ENCODE data around the gene P2RY14.

Gene P2RY14

GRCh38 chr3:151259664-151260063, 18.7 kb downstream of the P2RY14 start:
- ChIA-PET POLR2A (no interaction called here), CTCF (no interaction called here)
- Histone ChIP-seq H3K9me3 (ENCODE audit: control insufficient read depth, insufficient read depth, low read depth, low read length) (no peaks in the 10 kb centered on the region), H3K36me3 (ENCODE audit: control insufficient read depth in 2 of 2, insufficient read depth in 1 of 2, low read length in 2 of 2) (no peaks in the 10 kb centered on the region), H3K4me3 (ENCODE audit: low read depth, low read length) (no peak overlapping the region), H3K27ac (ENCODE audit: extremely low read depth, low read depth, low read length) (no peak overlapping the region), H3K4me1 (ENCODE audit: control insufficient read depth, insufficient read depth, low read length) (no peaks in the 10 kb centered on the region)
- TF ChIP-seq ZNF112 (tag by site-specific recombination; IDR thresholded peaks at IDR 0.05): no peak
- TF ChIP-seq ZNF354C (tag by site-specific recombination; IDR thresholded peaks at IDR 0.05; ENCODE audit: borderline replicate concordance, low read depth): no peak
- no peak for TF ChIP-seq ZNF174 (tag by site-specific recombination; IDR thresholded peaks at IDR 0.05)
- TF ChIP-seq ZNF544 (tag by site-specific recombination; IDR thresholded peaks at IDR 0.05): no peak
- TF ChIP-seq CTCF (tag by site-specific recombination; IDR thresholded peaks at IDR 0.05): no peak
- no peak for TF ChIP-seq GFI1B (tag by site-specific recombination; IDR thresholded peaks at IDR 0.05)
- TF ChIP-seq ZNF514 (tag by site-specific recombination; IDR thresholded peaks at IDR 0.05): no peak
- no peak for TF ChIP-seq ZNF391 (tag by site-specific recombination; IDR thresholded peaks at IDR 0.05; ENCODE audit: borderline replicate concordance, low read depth)
- no peak for TF ChIP-seq ZNF341 (tag by site-specific recombination; IDR thresholded peaks at IDR 0.05; ENCODE audit: low read depth)
- no peak for TF ChIP-seq ZNF555 (tag by site-specific recombination; conservative IDR thresholded peaks at IDR 0.05)
- no peak for TF ChIP-seq ZNF768 (tag by site-specific recombination; IDR thresholded peaks at IDR 0.05)
- TF ChIP-seq ZNF530 (tag by site-specific recombination; IDR thresholded peaks at IDR 0.05; ENCODE audit: low read depth): no peak
- TF ChIP-seq REST (tag by site-specific recombination; IDR thresholded peaks at IDR 0.05): no peak
- no peak for TF ChIP-seq ZNF404 (tag by site-specific recombination; IDR thresholded peaks at IDR 0.05)
- no peak for TF ChIP-seq ZFHX2 (tag by site-specific recombination; conservative IDR thresholded peaks at IDR 0.05)
- TF ChIP-seq ZNF140 (tag by site-specific recombination; IDR thresholded peaks at IDR 0.05): no peak
- TF ChIP-seq ZNF510 (tag by site-specific recombination; IDR thresholded peaks at IDR 0.05; ENCODE audit: insufficient replicate concordance): no peak
- no peak for TF ChIP-seq ZIC2 (tag by site-specific recombination; IDR thresholded peaks at IDR 0.05)

GRCh38 chr3:151256749-151257148, 21.6 kb downstream of the P2RY14 start:
- no peaks in the 10 kb centered on the region for H3K4me1 ChIP-seq (ENCODE audit: control insufficient read depth, insufficient read depth, low read length)
- H3K9me3 ChIP-seq (ENCODE audit: control insufficient read depth, insufficient read depth, low read depth, low read length): no peaks in the 10 kb centered on the region
- no peak overlapping the region for H3K4me3 ChIP-seq (ENCODE audit: low read depth, low read length)
- ChIA-PET CTCF (interaction anchor here (1.2 kb wide), 1 partner anchor 29 kb away, joined by 3 read pairs; no protein-coding TSS in a partner anchor), POLR2A (no interaction called here)
- no peaks in the 10 kb centered on the region for H3K36me3 ChIP-seq (ENCODE audit: control insufficient read depth in 2 of 2, insufficient read depth in 1 of 2, low read length in 2 of 2)
- H3K27ac ChIP-seq (ENCODE audit: extremely low read depth, low read depth, low read length): no peak overlapping the region
- no peak for TF ChIP-seq ZNF449 (tag by site-specific recombination; IDR thresholded peaks at IDR 0.05)
- no peak for TF ChIP-seq ZNF707 (tag by site-specific recombination; IDR thresholded peaks at IDR 0.05)
- no peak for TF ChIP-seq ZNF571 (tag by site-specific recombination; IDR thresholded peaks at IDR 0.05)
- no peak for TF ChIP-seq KLF16 (tag by site-specific recombination; IDR thresholded peaks at IDR 0.05)
- no peak for TF ChIP-seq ZNF600 (tag by site-specific recombination; IDR thresholded peaks at IDR 0.05)
- TF ChIP-seq ZNF704 (tag by site-specific recombination; IDR thresholded peaks at IDR 0.05): no peak
- no peak for TF ChIP-seq ZIC2 (tag by site-specific recombination; IDR thresholded peaks at IDR 0.05)
- TF ChIP-seq ZNF830 (tag by site-specific recombination; IDR thresholded peaks at IDR 0.05; ENCODE audit: low read depth): no peak
- TF ChIP-seq ZSCAN16 (tag by site-specific recombination; IDR thresholded peaks at IDR 0.05): no peak
- TF ChIP-seq ZNF560 (tag by site-specific recombination; IDR thresholded peaks at IDR 0.05; ENCODE audit: borderline replicate concordance): no peak
- TF ChIP-seq ZNF19 (tag by site-specific recombination; IDR thresholded peaks at IDR 0.05; ENCODE audit: low read depth): no peak
